ENCODE measurements around the gene KISS1R. TPM values are rescaled to one million over a fixed set of nuclear protein-coding genes. Genes with fewer than 3 reads are reported as not detected.
"Not testable (repeated sequence)": the region's sequence is repeated elsewhere in the genome, so short reads cannot be mapped to it uniquely, and the experiment has no call there.

Gene KISS1R
- total RNA-seq, 1 experiment from 2014 or later: not detected

GRCh38 chr19:881385-882071 lies 35.6 kb upstream of the KISS1R start:
- DNase-seq (ENCODE audit: low read depth): no peak

DNA sequence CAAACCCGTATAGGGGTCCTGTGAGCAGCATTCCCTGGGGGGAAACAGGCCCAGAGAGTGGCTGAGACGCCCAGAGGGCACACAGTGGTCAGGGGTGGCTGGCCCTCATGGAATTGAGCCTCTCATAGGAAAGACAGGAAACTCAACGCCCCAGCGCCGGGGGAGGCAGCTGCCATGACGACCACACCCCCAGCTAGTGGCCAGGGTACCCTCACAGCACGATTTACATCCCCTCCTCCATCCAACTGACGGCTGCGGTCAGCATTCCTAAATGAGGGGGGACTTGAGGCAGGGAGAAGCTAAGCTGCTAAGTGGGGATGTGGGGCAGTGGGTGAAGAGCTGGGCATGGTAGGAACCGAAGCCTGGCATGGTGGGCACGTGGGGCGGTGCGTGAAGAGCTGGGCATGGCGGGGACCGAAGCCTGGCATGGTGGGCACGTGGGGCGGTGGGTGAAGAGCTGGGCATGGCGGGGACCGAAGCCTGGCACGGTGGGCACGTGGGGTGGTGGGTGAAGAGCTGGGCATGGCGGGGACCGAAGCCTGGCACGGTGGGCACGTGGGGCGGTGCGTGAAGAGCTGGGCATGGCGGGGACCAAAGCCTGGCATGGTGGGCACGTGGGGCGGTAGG lies 34.1 kb upstream of the KISS1R start:
- no peak for DNase-seq (ENCODE audit: low read depth)

DNA sequence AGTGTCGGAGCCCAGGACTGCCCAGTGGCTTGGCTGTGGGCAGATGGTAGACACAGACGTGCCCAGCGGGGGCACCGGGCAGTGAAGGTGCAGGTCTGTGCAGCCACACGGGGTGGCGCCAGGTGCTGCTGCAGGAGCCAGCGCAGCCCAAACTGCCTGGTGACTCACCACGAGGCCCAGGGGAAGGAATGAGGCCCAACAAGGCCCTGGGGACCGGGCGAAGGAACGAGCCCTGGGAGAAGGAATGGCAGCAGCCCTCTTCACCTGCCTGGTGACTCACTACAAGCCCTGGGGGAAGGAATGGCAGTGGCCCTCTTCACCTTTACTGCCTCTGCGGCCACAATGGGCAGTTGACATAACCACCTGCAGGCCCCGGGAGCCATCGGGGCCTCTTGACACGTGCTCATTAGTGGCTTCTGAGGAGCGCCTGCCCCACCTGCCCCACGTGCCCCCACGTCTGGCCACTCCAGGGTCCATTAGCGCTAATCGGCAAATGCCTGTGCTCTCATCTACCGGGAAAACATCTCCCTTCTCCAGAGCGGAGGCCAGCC lies 33.4 kb upstream of the KISS1R start:
- DNase-seq (ENCODE audit: low read depth): no peak

GRCh38 chr19:884420-885211 lies 32.5 kb upstream of the KISS1R start:
- DNase-seq (ENCODE audit: low read depth): no peak

- no peak for DNase-seq (ENCODE audit: low read depth)
Observed at GRCh38 chr19:885536-886224, 31.5 kb upstream of the KISS1R start.

GRCh38 chr19:887072-887471 lies 30.1 kb upstream of the KISS1R start:
- DNase-seq (ENCODE audit: low read depth): peak; percentile 80

DNA sequence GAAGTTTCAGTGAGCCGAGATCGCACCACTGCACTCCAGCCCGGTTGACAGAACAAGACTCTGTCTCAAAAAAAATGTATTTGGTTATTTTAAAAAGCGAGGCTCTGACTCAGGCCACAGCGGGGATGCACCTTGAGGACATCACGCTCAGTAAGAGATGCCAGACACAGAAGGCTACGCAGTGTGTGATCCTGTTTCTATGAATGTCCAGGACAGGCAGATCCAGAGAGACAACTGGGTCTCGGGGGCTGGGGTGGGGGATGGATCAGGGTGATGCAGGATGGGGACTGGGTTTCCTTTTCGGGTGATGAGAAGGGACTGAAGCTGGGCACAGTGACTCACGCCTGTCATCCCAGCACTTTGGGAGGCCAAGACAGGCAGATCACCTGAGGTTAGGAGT lies 29.5 kb upstream of the KISS1R start:
- no peak for DNase-seq (ENCODE audit: low read depth)

DNA sequence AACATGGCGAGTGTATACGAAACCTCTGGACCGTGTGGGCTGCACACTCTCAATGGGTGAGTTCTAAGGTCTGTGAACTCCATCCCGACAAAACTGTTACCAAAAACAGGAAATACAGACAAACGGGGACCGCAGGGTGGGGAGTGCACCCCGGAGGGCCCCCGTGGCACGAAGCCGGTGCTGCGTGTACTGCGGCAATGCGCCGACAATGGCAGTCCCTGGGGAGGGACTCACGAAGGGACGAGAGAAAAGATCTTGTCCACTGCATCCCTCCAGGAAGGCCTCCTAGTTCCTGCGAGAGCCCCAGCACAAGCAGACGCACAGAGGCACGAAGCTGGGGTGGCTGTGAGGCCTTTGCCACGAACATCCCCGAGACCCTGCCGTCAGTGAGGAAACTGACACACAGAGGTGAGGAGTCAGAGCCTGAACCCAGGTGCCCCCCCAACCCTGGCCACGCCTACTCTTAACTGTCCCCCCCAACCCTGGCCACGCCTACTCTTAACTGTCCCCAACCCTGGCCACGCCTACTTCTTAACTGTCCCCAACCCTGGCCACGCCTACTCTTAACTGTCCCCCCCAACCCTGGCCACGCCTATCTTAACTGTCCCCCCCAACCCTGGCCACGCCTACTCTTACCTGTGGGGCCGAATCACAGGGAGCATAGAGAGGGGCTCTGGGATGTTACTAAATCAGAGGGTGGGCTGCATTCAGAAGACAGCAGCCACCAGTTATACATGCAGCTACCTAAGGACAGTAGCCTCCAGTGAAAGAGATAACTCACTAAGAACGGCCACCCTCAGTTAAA lies 28.4 kb upstream of the KISS1R start:
- no peak for DNase-seq (ENCODE audit: low read depth)

DNA sequence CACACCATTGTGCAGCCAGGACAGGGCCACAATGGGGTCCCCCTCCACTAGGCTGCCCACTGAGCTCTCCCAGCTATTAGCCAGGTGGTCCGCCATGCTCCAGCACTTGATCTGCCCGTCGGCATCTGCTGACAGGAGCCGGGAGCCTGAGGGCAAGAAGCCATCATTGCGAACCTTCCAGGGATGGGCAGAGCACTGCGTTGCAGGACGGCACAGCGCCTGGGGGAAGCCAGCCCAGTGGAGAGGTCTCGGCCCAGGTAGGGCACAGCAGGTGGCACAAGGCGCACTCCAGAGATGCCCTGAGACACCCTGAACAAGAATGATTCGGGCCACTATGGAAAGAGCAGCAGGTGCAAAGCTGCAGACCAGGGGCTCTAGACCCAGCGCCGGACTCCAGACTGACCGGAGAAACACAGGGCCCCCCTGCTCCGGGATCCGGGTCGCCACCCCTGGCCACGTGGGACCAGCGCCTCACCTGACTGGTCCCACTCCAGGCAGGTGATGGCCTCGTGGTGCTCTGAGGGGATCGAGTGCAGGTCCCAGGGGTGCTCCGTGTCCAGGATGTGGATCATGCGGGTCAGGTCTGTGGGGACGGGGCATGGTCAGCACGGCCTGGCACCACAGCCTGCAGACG lies 27.4 kb upstream of the KISS1R start:
- no peak for DNase-seq (ENCODE audit: low read depth)

- DNase-seq (ENCODE audit: low read depth): no peak
Observed at GRCh38 chr19:890831-891230, 26.3 kb upstream of the KISS1R start.

GRCh38 chr19:891421-892200 lies 25.5 kb upstream of the KISS1R start:
- DNase-seq (ENCODE audit: low read depth): not testable (repeated sequence)

- DNase-seq (ENCODE audit: low read depth): no peak
Observed at GRCh38 chr19:892243-892893, 24.8 kb upstream of the KISS1R start.

- peak; percentile 91 for DNase-seq (ENCODE audit: low read depth)
Observed at GRCh38 chr19:892894-893689, 24.0 kb upstream of the KISS1R start, which contains the start of the genes MED16 and RNU6-9. Gene MED16, minus strand, starts transcription at chr19:893187. Its CDS starts 2,056 bp downstream, at chr19:891131. Gene RNU6-9, plus strand, starts transcription at chr19:893484.

DNA sequence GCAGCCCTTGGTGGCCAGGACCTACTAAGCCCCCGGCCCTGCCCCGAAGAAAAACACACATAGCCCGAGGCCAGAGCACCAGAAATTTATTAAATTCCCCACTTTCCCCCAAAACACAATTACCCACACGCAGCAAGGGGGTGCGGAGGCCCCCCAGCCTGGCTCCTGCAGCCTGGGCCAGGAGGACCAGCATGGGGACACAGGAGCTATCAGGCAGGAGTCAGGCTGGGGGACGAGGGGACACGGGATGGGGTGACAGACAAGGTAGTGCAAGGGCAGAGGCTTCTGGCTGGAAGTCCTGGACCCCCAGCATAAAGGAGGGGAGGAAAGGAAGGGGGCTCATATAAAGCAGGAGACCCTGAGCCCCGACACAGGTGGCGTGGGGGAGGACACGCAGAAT lies 20.7 kb upstream of the KISS1R start:
- DNase-seq (ENCODE audit: low read depth): no peak

DNA sequence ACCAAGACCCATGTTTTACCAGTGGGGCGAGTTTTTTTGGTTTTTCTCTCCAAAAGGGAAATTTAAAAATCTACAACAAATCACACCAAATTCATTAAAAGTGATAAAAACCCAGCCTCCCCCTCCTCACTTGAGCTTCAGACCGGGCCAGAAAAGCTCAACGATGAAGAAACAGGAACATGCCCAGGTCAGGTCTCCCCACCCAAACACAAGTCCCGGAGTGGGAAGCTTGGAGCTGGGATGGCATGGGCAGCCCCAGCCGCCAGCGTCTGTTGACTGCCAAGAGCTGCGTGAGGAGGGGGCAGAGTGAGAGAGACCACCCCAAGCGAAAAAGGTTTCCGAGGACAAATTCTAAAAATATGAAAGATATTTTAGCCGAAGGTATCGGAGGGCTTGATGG lies 20.1 kb upstream of the KISS1R start:
- DNase-seq (ENCODE audit: low read depth): no peak

GRCh38 chr19:897442-898039 lies 19.6 kb upstream of the KISS1R start:
- DNase-seq (ENCODE audit: low read depth): no peak

DNA sequence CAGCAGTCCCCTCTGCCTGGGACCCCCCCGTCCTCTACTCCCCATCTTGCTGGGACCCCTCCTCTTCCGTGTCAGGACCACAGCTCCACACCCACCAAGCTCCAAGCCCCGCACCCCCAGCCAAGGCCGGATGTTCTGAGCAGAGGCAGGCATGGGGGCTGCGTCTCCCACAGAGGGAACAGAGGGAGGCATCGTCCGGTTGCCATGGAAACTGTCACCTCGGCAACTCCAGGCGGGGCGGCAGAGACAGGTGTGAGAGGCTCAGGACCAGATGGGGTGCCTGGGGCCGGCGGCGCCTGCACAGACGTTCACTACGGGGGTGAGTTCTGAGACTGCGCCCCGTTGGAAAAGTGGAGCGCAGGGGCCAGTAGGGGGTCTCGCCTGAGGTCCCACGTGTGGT lies 18.5 kb upstream of the KISS1R start:
- no peak for DNase-seq (ENCODE audit: low read depth)
